Nucleus accumbens (tissue), 56 donors: Measurements from ENCODE around the gene SLC6A7.
A peak's percentile ranks its signal among the peaks of the same experiment; 100 is the strongest.
"Not testable (repeated sequence)": the region's sequence is repeated elsewhere in the genome, so short reads cannot be mapped to it uniquely, and the experiment has no call there.

Source experiments
- DNase-seq, 56 donors: peaks; one replicate each; lab custom pipeline; 2025; lab: John Stamatoyannopoulos, UW

SLC6A7 gene

GRCh38 chr5:150214289-150214688 is 24.4 kb downstream of the SLC6A7 start:
- no peak for DNase-seq

DNA sequence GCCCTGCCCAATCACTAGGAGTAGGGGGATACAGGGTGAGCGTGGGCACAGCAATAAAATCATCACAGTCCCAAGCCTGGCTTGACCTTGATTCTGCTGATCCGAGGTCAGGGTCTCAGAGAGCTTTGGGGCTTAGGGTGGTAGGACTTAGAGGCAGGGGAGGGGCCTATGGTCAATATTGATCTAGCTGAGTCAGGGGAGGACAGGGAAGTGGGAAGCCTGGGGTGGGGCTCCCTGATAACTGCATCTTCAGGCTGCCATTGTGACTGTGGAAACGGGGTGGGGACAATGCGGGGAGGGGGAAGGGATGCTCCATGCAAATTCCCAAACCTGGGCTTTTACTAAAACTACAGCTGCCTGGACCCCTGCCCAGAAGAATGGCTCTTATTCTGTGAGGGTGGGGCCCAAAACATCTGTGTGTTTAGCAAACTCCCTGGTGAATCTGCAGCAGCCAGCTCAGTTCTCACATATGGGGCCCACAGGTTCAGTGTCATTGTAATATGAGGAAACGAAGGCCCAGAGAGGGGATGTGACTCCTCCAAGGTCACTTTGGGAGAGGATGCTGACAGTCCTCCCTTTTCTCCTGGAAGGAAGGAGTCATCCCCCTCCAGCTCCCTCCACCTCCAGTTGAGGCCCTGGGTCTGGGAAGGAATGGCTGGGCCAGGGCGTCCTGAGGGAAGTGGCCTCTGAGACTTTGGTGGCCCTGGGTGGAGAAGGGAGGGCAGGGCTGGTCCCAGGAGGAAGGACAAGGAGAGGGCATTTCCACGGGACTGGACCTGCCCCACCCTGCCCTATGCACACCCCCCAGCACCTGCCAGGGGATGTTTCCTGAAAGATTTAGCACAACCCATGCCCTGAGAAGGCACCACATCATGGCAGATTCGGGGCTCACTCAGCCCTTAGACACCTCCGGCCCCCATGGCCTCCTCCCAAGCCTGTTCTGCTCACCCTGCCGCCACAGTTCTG is 26.4 kb downstream of the SLC6A7 start:
- DNase-seq = no peak

- DNase-seq = no peak
Observed at GRCh38 chr5:150217038-150217437, 27.2 kb downstream of the SLC6A7 start.

DNA sequence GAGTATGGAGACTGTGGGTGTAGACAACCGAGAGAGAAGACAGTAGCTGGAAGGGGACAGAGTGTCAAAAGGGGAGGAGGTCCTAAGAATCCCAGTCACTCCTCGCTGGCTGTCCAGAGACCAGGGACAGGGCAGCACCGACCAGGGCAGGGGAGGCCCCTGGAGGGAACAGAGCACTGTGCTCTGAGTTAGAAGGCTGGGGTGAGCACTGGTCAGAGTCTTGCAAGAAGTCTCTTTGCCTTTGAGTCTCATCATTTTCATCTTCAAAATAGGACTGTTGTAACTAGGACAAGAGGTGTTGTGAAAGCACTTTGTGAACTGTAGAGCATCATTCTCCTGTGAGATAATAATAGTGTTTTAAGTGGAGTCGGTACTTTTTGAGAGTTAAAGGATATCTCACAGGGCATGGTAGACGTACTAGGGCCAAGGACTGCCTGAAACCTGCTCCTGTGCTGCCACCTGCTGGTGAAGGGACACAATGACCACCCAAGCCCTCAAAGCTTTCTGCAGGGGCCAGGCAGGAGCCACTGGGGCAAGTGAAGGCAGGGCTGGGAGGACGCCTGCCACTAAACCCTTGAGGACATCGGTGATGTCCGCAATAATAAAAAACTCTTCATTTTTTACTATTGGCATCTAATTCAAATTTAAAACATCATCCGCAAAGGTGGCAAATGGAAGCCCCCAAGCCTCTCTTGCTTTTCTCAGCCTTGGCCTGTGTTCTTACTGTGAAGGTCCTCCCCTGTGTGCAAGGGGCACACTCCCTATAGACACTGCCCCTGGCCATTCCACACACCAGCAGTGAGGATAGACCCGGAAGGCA is 28.2 kb downstream of the SLC6A7 start:
- DNase-seq = peak in 52 of 56 donors; percentile 8 to 88 (median 62)

- DNase-seq = no peak
Observed at GRCh38 chr5:150218693-150219035, 28.8 kb downstream of the SLC6A7 start.

GRCh38 chr5:150219142-150219541 is 29.3 kb downstream of the SLC6A7 start:
- DNase-seq = no peak

DNA sequence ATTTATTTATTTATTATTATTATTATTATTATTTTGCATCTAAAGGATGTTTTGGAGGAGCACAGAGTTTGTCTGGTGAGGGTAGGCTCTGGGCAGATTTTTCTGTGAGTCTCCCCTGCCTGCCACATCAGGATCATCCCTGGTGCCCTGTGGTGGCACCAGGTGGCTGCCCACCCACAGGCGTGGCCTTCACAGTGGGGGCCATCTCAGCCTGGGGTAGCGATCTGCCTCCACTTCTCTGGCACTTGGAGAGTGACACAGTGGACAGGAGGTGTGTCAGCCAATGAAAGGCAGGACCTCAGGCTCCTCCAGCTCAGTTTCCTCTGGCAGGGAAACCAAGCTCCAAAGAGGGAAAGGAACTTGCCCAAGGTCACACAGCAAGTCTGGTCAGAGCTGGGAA is 30.0 kb downstream of the SLC6A7 start:
- no peak for DNase-seq

GRCh38 chr5:150221471-150221870 is 31.6 kb downstream of the SLC6A7 start:
- no peak for DNase-seq

DNA sequence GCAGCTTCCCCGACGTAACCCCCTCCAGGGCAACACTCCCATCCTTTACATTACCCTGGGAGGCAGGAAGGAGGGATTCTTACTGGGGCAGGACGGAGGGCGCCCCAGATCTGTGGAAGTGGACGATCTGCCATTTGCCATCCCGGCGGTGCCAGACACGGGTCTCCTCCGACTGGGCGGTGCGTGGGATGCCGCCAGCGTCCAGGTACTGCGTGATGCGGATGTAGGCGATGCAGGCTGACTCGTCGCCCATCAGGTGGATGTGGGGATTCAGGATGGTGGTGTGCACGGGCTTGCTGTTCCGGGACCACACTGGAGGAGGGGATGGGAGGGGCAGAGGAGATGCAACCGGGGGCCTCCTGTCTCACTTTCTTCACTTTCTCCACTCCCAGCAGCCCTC is 33.0 kb downstream of the SLC6A7 start:
- no peak for DNase-seq

GRCh38 chr5:150223474-150223873 is 33.6 kb downstream of the SLC6A7 start:
- DNase-seq = no peak

DNA sequence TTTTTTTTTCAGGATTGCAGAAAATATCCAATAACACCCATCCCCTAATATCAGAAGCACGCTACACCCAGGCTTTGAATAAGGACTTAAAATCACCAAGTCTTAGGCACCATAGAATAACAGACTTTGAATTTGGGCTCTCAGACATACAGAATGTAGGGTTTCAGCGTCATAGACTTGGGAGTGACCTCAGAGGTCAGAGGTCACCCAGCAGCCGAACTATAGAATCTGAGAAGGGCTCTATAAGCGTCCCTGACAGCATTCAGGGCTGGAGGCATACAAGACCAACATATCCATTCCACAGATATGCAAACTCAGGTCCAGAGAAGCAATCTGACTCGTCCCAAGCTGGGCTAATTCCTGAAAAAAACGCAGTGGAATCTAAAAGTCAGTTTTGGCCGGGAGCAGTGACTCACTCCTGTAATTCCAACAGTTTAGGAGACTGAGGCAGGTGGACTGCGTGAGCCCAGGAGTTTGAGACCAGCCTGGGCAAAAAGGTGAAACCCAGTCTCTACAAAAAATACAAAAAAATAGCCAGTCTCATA is 34.7 kb downstream of the SLC6A7 start:
- no peak for DNase-seq

DNA sequence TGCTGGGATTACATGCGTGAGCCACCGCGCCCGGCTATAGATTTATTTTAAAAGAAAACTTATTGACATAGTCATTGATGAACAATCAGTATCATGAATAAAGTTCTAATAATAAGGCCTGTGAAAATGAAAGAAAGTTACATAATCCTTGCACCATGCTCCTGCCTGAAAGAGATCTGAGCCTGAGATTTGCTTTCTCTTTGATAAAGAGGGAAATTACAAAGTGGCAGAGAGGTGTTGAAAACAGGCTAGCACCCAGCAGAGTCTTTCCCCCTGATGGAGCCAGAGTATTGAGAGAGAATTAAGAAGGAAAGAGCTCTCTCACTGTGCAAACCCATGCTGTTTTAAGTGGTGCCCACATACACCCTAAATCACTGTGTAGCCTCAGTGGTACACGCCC is 37.2 kb downstream of the SLC6A7 start:
- DNase-seq = no peak

GRCh38 chr5:150227606-150228273 is 37.9 kb downstream of the SLC6A7 start:
- DNase-seq = no peak

- DNase-seq = no peak
Observed at GRCh38 chr5:150229571-150229970, 39.7 kb downstream of the SLC6A7 start.

- peak in 17 of 56 donors; percentile 5 to 43 (median 18) for DNase-seq
Observed at GRCh38 chr5:150230842-150231241, 41.0 kb downstream of the SLC6A7 start.

GRCh38 chr5:150233706-150234105 is 43.8 kb downstream of the SLC6A7 start:
- DNase-seq = not testable (repeated sequence)

GRCh38 chr5:150234576-150235499 is 45.0 kb downstream of the SLC6A7 start:
- peak in 1 of 56 donors; percentile 11 for DNase-seq

- DNase-seq = no peak
Observed at GRCh38 chr5:150235500-150235854, 45.6 kb downstream of the SLC6A7 start.

DNA sequence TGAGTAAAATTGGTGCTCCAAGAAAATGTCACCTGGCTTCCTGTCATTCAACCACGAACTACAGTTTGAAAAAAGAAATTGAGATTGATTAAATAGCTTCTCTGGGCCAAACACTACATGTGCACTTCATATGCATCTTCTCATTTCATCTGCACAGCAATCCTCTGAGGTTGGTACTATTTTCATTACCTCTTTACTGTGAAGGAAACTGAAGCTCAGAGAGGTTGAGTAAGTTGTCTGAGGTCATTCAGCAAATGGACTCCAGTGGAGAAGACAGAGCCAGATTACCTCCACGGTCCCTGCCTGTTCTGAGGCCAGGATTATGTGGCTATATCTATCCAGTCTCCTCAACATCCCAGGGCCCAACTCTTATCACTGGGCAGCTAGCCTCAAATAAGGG is 46.5 kb downstream of the SLC6A7 start:
- no peak for DNase-seq
